Activated CD4-positive, alpha-beta T cell treated with anti-CD3 and anti-CD28 coated beads, Interleukin-2, amount 10 ng/mL, durations not matched to agents 7 days and 5 days (primary cell): ENCODE measurements around the gene RGS3. TPM values are rescaled to one million over a fixed set of nuclear protein-coding genes. Genes with fewer than 3 reads are reported as not detected.
A peak's percentile ranks its signal among the peaks of the same experiment; 100 is the strongest.

ENCODE experiments used
- CTCF ChIA-PET: fragments of 350-600 bp; sonication (Branson Sonifier 250); formaldehyde crosslinking; loops from one replicate; lab custom pipeline; 2021; ENCODE audit warnings: antibody characterized with exemption; lab: Charles Lee
- POLR2A ChIA-PET: fragments of 350-600 bp; sonication (Branson Sonifier 250); formaldehyde crosslinking; loops from one replicate; lab custom pipeline; 2021; ENCODE audit warnings: antibody characterized with exemption; lab: Charles Lee
- DNase-seq: peaks from one replicate; pipeline ENCODE4 v3.0.0-alpha.2; 2020
- H3K27ac Mint-ChIP-seq: one replicate; pipeline ENCODE4 v1.8.0; 2021; ENCODE audit warnings: mild to moderate bottlenecking, moderate library complexity, mixed read lengths
- H3K27me3 Mint-ChIP-seq: one replicate; pipeline ENCODE4 v1.8.0; 2021; ENCODE audit warnings: mixed read lengths
- H3K36me3 Mint-ChIP-seq: one replicate; pipeline ENCODE4 v1.8.0; 2021; ENCODE audit warnings: low read depth, mixed read lengths
- H3K4me1 Mint-ChIP-seq: one replicate; pipeline ENCODE4 v1.8.0; 2021; ENCODE audit warnings: mixed read lengths
- H3K4me3 Mint-ChIP-seq: one replicate; pipeline ENCODE4 v1.8.0; 2021; ENCODE audit warnings: mild to moderate bottlenecking, moderate library complexity, mixed read lengths
- H3K9me3 Mint-ChIP-seq: one replicate; pipeline ENCODE4 v1.8.0; 2021; ENCODE audit warnings: mixed read lengths
- total RNA-seq, 2 experiments: library from RNA; stranded (reverse); gene quantifications; one replicate each; pipeline ENCODE4 v1.2.3, GENCODE V29; 2021

The RGS3 gene
- total RNA-seq, 2 experiments from 2014 or later, result 41.5 to 41.6 TPM

DNA sequence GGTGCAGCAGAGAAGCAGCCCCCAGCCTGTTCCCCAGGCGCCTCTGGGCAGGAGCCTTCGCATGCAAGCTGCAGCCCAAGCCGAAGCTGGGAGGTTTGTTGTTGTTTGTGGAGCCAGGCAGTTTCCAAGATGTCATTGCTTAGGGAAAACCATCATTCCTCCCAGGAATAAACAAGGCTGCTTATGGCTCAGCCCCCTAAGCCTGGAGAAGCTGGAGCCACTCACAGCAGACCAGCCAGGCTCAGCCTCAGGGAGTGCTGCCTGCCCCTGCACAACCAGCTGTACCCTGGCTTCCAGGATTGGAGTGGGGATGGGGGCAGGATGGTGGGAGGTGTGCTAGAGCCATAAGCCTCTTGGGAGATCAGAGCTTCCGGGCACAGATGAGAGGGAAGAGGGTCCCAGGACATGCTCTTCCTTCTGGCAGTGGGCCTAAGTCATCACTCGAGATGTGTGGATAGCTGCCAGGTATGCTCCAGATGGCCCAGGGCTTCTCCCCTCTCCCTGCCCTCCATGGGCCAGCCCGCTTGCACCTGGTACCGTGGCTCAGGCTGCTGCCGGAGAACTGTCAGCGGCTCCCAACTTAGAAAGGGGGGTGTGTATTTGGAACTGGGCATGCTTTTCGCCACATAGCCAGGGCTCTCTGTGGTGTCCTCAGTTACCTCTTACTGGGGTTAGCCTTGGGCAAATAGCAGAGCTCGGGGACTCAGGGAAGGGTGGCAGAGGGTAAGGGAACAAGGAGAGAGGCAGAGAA, 105.2 kb downstream of the RGS3 start:
- H3K27me3 Mint-ChIP-seq, result no peaks in the 10 kb centered on the region
- no peak overlapping the region for H3K27ac Mint-ChIP-seq
- H3K4me3 Mint-ChIP-seq, result no peak overlapping the region
- H3K36me3 Mint-ChIP-seq, result no peaks in the 10 kb centered on the region
- no peaks in the 10 kb centered on the region for H3K9me3 Mint-ChIP-seq
- peaks cover 5% of the 10 kb centered on the region for H3K4me1 Mint-ChIP-seq
- no peak for DNase-seq
- CTCF ChIA-PET, result interaction anchor here (1.1 to 1.4 kb wide), 3 partner anchors 11 to 13 kb away, joined by 3 to 5 read pairs (median 4); no protein-coding TSS in a partner anchor
- POLR2A ChIA-PET, result no interaction called here

DNA sequence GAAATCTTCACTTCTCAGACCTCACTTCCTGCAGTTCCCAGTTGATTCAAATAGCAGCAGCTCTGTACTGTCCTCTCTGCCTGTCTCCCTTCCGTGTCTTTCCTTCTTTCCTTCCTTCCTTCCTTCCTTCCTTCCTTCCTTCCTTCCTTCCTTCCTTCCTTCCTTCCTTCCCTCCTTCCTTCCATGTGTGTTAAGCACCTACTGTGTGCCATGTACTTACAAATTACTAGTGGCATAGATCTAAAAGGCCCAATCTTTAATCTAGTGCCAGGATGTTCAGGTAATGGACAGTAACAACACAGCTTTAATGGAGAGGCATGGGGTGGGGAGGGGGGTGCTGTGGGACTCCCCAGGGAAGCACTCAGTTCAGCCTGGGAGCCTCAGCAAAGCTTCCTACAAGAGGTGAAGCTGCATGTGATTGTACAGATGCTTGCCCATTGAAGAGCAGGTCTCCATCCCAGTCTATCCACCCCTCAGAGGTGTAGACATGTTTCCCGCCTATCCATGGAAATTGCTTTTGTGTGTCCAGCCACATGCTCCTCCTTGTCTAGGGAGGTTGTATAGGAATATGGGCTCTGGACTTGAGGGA, 106.0 kb downstream of the RGS3 start:
- Mint-ChIP-seq H3K27me3 (no peaks in the 10 kb centered on the region), H3K4me3 (no peak overlapping the region), H3K36me3 (no peaks in the 10 kb centered on the region), H3K4me1 (peaks cover 12% of the 10 kb centered on the region), H3K9me3 (no peaks in the 10 kb centered on the region), H3K27ac (no peak overlapping the region)
- ChIA-PET CTCF (interaction anchor here (1.1 kb wide), 1 partner anchor 12 kb away, joined by 3 read pairs; no protein-coding TSS in a partner anchor), POLR2A (no interaction called here)
- no peak for DNase-seq

DNA sequence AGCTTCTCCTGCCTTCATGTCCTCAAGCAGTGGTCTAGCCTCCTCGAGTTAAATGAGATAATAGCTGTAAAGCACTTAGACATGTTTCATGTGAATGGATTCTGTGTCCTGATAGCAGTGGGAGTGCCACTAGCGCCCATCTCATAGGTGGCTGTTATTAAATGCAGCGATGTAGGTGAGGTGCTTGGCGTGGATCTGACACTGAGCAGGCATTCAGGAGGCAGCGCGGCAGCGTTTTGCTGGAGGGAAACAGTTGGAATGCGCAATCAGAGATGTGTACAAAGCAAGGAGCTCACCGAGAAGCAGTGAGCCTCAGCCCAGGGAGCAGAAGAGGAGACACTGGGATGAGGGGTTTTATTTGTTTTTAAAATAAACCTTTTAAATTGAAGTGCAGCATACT, 106.6 kb downstream of the RGS3 start:
- POLR2A ChIA-PET, result no interaction called here
- H3K4me3 Mint-ChIP-seq, result no peak overlapping the region

DNA sequence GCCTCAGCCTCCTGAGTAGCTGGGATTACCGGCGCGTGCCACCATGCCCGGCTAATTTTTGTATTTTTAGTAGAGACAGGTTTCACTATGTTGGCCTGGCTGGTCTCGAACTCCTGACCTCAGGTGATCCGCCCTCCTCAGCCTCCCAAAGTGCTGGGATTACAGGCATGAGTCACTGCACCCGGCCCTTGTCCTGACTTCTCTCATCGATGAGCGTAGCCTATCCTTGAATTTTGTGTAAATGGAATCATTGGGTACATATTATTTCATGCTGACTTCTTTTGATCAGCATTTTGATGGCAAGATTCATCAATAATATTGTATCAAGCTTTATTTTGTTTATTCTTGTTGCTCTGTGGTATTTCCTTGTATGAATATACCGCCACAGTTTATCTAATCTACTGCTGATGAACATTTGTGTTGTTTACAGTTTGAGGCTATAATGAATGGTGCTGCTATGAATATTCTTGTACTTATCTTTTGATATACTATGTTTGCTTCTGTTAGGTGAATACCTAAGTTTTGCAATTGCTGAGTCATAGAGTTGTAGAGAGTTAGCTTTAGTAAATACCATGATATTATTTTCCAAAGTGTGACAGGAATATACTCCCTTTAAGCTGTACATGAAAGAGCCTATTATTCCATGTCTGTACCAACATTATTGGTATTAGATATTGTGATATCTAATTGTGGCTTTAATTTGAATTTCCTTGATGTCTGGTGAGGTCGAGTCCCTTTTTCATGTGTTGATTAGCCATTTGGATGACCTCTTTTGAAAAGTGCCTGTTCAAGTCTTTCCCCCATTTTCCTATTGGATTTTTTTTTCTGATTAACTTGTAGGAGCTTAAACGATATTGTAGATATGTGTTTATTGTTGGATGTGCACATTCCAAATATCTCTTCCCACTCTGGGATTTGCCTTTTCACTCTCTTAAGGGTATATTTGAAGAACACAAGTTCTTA, 107.5 kb downstream of the RGS3 start:
- no peak overlapping the region for H3K27ac Mint-ChIP-seq
- no peak for DNase-seq
- no peaks in the 10 kb centered on the region for H3K27me3 Mint-ChIP-seq
- ChIA-PET POLR2A (no interaction called here), CTCF (interaction anchor here (1.1 to 1.8 kb wide), 3 partner anchors 8 to 31 kb away, joined by 3 to 4 read pairs (median 4); no protein-coding TSS in a partner anchor)
- H3K4me1 Mint-ChIP-seq, result peaks cover 15% of the 10 kb centered on the region
- H3K4me3 Mint-ChIP-seq, result no peak overlapping the region
- no peaks in the 10 kb centered on the region for H3K9me3 Mint-ChIP-seq
- no peaks in the 10 kb centered on the region for H3K36me3 Mint-ChIP-seq

More for the DNA sequence above, 106.6 kb downstream of the RGS3 start:
- no peak for DNase-seq
- H3K27ac Mint-ChIP-seq, result no peak overlapping the region
- no peaks in the 10 kb centered on the region for H3K9me3 Mint-ChIP-seq
- peaks cover 12% of the 10 kb centered on the region for H3K4me1 Mint-ChIP-seq
- CTCF ChIA-PET, result interaction anchor here (1.5 kb wide), 1 partner anchor 9 kb away, joined by 4 read pairs; no protein-coding TSS in a partner anchor
- no peaks in the 10 kb centered on the region for H3K36me3 Mint-ChIP-seq
- H3K27me3 Mint-ChIP-seq, result no peaks in the 10 kb centered on the region

DNA sequence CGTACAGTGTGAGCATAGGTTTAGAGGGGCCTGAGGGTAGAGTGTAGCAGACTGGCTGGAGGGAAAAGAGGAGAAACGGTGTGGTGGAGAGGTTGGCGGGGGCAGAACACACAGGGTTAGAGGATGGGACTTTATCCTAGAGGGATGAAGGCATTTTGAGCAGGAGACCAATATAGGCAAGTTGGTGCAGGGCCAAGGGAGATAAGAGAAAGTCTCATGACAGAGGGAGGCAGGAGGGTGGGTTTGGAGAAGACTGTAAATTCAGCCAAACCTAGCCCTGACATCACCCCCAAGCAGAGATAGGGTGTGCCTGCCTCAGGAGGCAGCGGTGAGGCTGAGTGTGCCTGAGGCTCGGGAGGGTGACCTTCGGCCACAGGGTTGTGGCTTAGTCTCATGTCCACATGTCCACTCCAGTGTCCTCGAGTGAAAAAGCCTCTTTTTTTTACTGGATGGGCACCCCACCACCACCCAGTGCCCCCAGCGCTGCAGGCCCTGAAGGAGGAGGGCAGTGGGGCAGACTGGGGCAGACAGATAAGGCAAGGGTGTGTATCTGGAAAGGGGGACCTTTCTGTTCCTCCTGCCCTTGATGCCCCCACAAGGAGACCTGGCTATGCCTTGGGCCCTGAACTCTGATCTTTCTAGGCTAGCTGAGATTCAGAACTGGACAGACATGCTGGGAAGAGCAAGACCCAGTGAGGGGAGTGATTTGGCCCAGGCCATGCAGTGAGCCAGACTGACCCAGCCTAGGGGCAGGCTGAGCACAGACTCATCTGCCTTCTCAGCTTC, 108.7 kb downstream of the RGS3 start:
- Mint-ChIP-seq H3K36me3 (no peaks in the 10 kb centered on the region), H3K27ac (no peak overlapping the region), H3K4me1 (peaks cover 20% of the 10 kb centered on the region), H3K27me3 (no peaks in the 10 kb centered on the region), H3K9me3 (no peaks in the 10 kb centered on the region), H3K4me3 (no peak overlapping the region)
- DNase-seq, result no peak
- POLR2A ChIA-PET, result no interaction called here
- CTCF ChIA-PET, result interaction anchor here (0.8 to 1.8 kb wide), 5 partner anchors 9 to 30 kb away, joined by 3 to 4 read pairs (median 3); no protein-coding TSS in a partner anchor

DNA sequence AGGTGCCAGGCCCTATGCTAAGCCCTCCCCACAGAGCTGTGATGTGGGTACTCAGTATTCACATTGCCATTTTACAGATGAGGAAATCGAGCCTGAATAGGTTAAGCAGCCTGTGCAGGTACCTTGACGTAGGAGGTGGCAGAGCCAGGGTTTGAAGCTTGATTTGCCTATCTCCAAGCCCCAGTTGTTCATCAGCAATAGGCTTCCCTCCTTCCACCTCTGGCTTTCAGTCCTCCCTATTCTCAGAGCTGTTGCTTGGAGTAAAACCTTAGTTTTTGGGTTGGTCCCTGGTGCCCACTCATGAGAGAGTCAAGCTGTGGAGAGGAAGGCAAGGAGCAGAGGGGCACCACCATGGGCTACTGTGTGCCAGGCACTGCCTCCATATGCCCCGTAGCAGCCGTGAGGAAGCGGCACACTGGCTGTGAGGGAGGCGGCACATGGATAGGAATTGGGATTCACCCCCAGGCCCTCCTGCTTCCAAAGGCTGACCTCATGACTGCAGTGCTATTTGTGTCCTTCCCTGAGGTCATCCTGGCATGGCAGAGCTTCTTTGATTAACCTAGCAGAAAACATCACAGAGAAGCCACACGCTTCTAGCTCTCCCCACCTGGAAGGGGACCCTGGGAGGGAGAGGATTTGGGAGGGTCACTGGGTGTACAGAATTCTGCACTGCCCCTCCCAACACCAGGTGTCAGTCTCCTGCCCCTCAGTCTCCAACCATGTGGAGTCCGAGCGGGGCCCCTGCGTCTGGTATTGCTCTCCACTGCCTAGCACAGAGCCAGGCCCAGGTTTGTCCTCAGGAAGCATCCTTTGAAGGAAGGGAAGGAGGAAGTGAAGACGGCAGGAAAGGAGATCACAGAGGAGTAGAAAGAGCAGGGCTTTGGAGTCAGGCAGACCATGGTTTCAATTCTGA, 109.8 kb downstream of the RGS3 start:
- Mint-ChIP-seq H3K27me3 (no peaks in the 10 kb centered on the region), H3K4me3 (no peak overlapping the region), H3K36me3 (no peaks in the 10 kb centered on the region), H3K27ac (no peak overlapping the region), H3K9me3 (no peaks in the 10 kb centered on the region), H3K4me1 (peaks cover 31% of the 10 kb centered on the region)
- no peak for DNase-seq
- ChIA-PET CTCF (interaction anchor here (0.7 to 1.8 kb wide), 7 partner anchors 9 to 29 kb away, joined by 3 to 4 read pairs (median 3); no protein-coding TSS in a partner anchor), POLR2A (no interaction called here)

DNA sequence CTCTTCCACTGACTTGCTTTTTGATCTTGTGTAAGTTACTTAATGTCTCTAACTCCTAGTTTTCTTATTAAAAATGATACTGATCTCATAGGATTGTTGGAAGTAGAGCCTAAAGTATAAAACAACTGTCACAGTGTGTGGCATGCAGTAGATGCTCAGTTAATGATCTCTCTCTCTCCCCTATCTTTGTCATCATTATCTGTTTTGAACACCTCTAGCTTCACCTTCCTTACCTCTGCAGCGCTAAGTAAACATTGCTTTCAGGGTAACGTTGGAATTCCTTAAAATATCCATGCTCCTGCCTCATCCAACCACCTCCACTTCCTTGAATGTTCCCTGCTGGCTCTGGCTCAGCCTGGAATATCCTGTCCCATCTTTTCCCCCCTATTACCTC, 110.4 kb downstream of the RGS3 start:
- H3K27me3 Mint-ChIP-seq, result no peaks in the 10 kb centered on the region
- no peak overlapping the region for H3K4me3 Mint-ChIP-seq
- no peak for DNase-seq
- H3K27ac Mint-ChIP-seq, result peak overlapping the region; percentile 3
- POLR2A ChIA-PET, result no interaction called here
- peaks cover 37% of the 10 kb centered on the region for H3K4me1 Mint-ChIP-seq
- CTCF ChIA-PET, result interaction anchor here (0.5 to 1.9 kb wide), 4 partner anchors 10 to 15 kb away, joined by 3 to 4 read pairs (median 3); no protein-coding TSS in a partner anchor
- no peaks in the 10 kb centered on the region for H3K36me3 Mint-ChIP-seq
- H3K9me3 Mint-ChIP-seq, result no peaks in the 10 kb centered on the region

DNA sequence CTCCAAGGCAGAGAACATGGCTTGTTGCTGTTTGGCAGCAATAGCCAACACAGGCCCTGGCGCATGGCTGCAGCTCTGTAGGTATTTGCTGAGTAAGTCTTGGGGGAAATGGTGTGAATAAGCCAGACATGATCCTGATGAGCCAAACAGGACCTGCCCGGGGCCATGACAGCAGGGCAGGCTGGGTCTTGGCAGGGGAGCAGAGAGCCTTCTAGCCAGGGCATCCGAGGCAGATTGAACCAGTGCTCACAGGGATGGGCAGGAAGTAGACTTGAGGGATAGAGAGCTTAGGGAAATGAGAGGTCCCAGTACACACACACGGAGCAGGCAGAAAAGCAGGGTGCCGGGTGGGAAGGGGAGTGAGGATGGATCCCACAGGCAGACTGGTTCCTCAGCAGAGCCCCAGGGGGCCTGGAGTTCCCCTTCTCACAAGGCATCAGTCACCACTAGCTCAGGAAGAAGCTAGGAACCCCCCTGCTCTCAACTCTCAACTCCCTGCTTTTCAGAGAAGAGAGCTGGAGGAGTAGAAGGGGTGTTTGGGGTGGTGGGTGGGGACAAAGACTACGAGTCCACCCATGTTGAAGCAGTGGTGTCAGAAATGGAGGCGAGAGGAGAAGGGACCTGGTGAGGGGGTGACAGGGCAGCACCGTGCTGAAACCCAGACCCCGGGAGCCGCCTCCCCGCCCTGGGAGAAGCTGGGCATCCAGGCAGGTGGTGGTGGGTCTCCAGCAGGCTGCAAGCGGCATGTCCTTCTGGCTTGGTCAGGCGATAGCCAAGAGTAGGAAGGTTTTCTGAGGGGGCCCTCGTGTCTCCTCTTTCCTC, 111.1 kb downstream of the RGS3 start:
- H3K36me3 Mint-ChIP-seq, result no peaks in the 10 kb centered on the region
- no peaks in the 10 kb centered on the region for H3K9me3 Mint-ChIP-seq
- peak overlapping the region; percentile 3 for H3K27ac Mint-ChIP-seq
- CTCF ChIA-PET, result interaction anchor here (0.5 to 1.9 kb wide), 4 partner anchors 11 to 17 kb away, joined by 3 to 4 read pairs (median 4); no protein-coding TSS in a partner anchor
- no peaks in the 10 kb centered on the region for H3K27me3 Mint-ChIP-seq
- no peak overlapping the region for H3K4me3 Mint-ChIP-seq
- no peak for DNase-seq
- POLR2A ChIA-PET, result interaction anchor here (0.6 kb wide), 2 partner anchors 77 to 118 kb away, joined by 3 read pairs; no protein-coding TSS in a partner anchor
- H3K4me1 Mint-ChIP-seq, result peaks cover 44% of the 10 kb centered on the region

DNA sequence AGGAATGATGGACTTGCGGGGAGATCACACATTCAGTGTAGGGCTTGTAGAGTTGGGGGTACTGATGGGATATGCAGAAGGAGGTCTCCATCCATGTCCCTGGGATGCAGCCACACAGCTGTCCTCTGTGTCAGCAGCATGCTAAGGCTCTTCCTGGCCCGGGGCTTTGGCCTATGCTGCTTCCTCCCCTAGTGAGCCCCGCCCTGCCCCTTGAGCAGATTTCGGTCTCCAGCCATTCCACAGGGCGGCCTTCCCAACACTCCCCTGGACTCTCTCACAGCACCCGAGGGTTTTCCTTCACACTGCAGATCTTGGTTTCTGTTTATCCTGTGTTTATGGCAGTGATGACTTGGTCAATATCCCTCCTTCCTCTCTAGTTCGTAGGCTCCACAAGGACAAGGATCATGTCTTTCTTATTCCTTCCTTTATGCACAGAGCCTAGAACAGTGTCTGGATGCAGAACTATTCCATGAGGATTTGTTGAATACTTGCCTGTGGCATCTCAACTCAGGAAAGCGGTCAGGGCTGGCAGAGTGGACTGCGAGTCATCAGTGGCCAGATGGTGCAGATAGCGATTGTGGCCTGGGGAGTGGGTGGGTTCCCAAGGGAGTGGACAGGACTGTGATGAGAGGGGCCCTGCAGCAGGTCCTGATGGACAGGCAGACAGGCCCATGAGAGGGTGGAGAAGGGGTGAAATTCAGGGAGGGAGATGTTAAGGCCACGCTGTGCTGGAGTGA, 114.2 kb downstream of the RGS3 start:
- Mint-ChIP-seq H3K4me3 (peak overlapping the region; percentile 19), H3K36me3 (peaks cover 11% of the 10 kb centered on the region), H3K27me3 (no peaks in the 10 kb centered on the region), H3K9me3 (no peaks in the 10 kb centered on the region), H3K4me1 (peaks cover 74% of the 10 kb centered on the region), H3K27ac (peak overlapping the region; percentile 97)
- POLR2A ChIA-PET, result interaction anchor here (1.9 kb wide), 1 partner anchor 66 kb away, joined by 8 read pairs; no protein-coding TSS in a partner anchor
- no peak for DNase-seq
- CTCF ChIA-PET, result interaction anchor here (0.7 to 4.7 kb wide), 7 partner anchors 12 to 131 kb away, joined by 3 to 18 read pairs (median 5); no protein-coding TSS in a partner anchor
